ENCODE data around the gene ACTN4. TPM values are rescaled to one million over a fixed set of nuclear protein-coding genes. Genes with fewer than 3 reads are reported as not detected.

Gene ACTN4
- total and polyA plus RNA-seq, 2 of the 4 experiments (the other 2 are of a cell fraction) = 541 to 659 TPM

GRCh38 chr19:38737921-38738737 lies 90.7 kb downstream of the ACTN4 start:
- H2BK20ac ChIP-seq (ENCODE audit: low read depth, low read length) = no peak overlapping the region
- no peaks in the 10 kb centered on the region for H3K9me3 ChIP-seq (ENCODE audit: control insufficient read depth, insufficient read depth, low read length)
- H3K18ac ChIP-seq (ENCODE audit: low read depth, low read length) = no peak overlapping the region
- H3K36me3 ChIP-seq (ENCODE audit: control insufficient read depth, insufficient read depth, low read length) = no peaks in the 10 kb centered on the region
- H3K4ac ChIP-seq (ENCODE audit: low read depth, low read length) = no peak overlapping the region
- H2BK5ac ChIP-seq (ENCODE audit: low read depth, low read length, poor library complexity, severe bottlenecking) = no peak overlapping the region
- POLR2A ChIA-PET (ENCODE audit: unreplicated experiment) = interaction anchor here (0.6 kb wide), 1 partner anchor 111 kb away, joined by 3 read pairs; no protein-coding TSS in a partner anchor
- no TSS peak for BruUV-seq (replicated peaks)
- DNase-seq (no peak), ATAC-seq (ENCODE audit: low read depth) (no peak)
- no peak overlapping the region; the same call in 2 of the 3 replicates for H2BK15ac ChIP-seq (ENCODE audit: low read depth, low read length)
- no peak overlapping the region for H4K5ac ChIP-seq (ENCODE audit: low read depth, low read length)
- H3K56ac ChIP-seq (ENCODE audit: extremely low read depth, insufficient read depth, low read length) = no peak overlapping the region
- no peak overlapping the region for H4K91ac ChIP-seq (ENCODE audit: insufficient read depth, low read depth, low read length)
- no peaks in the 10 kb centered on the region for H3K27me3 ChIP-seq (ENCODE audit: control insufficient read depth, insufficient read depth, low read length)
- intact Hi-C loops (cut with micrococcal nuclease) (no loop called here), in situ Hi-C loops (cut with MboI; ENCODE audit: low sequenced_read_pairs) (loop anchor here (25.0 kb wide), 1 partner anchor 174 kb away; the partner anchor contains the start of gene CCER2), dilution Hi-C loops (cut with HindIII; ENCODE audit: low sequenced_read_pairs, unreplicated experiment) (no loop called here)
- H2AK9ac ChIP-seq (replicated peaks; ENCODE audit: low read depth, low read length, poor library complexity) = peak overlapping the region; percentile 28
- no peak overlapping the region for H3K4me2 ChIP-seq (ENCODE audit: low read depth, low read length)
- H4K20me1 ChIP-seq (ENCODE audit: insufficient read depth, low read length) = peaks cover 20% of the 10 kb centered on the region
- no peak overlapping the region for H3K9ac ChIP-seq (ENCODE audit: low read depth, low read length)
- CTCF ChIA-PET = no interaction called here
- no peak for TF ChIP-seq USF2 (IDR thresholded peaks at IDR 0.05; ENCODE audit: low read depth, low read length)
- TF ChIP-seq RAD21 (IDR thresholded peaks at IDR 0.05; ENCODE audit: low read length) = no peak
- TF ChIP-seq MAZ (IDR thresholded peaks at IDR 0.05; ENCODE audit: borderline replicate concordance, low read depth, low read length) = no peak
- TF ChIP-seq CTCF (conservative IDR thresholded peaks at IDR 0.05; ENCODE audit: low read depth, low read length) = no peak
- no peak for TF ChIP-seq CEBPB (IDR thresholded peaks at IDR 0.05; ENCODE audit: low read depth, low read length)
- H3K23ac ChIP-seq (ENCODE audit: low read depth, low read length) = no peak overlapping the region
- no peak overlapping the region for H2BK120ac ChIP-seq (ENCODE audit: low read depth, low read length)
- H3K4me3 ChIP-seq (ENCODE audit: insufficient read depth, low read depth, low read length) = no peak overlapping the region
- no peak overlapping the region for H2AFZ ChIP-seq (replicated peaks; ENCODE audit: low read length, poor library complexity)
- WGBS, 2 experiments (ENCODE audit: extremely low coverage in 2 of 2, insufficient read length in 1 of 2) = 100% methylated on average over 1 of the region's 21 CpGs; no CpG with 5 or more reads in 1 of the 2 experiments
- 0 out of 2 replicates have a peak, but pooled peaks cover 3% of the 10 kb centered on the region for H3K9me1 ChIP-seq (ENCODE audit: insufficient read depth, low read length)
- H4K8ac ChIP-seq (ENCODE audit: low read depth in 2 of 2, low read length in 2 of 2) = no peak overlapping the region
- H3K79me1 ChIP-seq (ENCODE audit: low read depth in 1 of 2, low read length in 2 of 2) = no peaks in the 10 kb centered on the region; a peak in 1 of 4 replicates
- H3K14ac ChIP-seq (replicated peaks; ENCODE audit: low read depth, low read length) = no peak overlapping the region
- no peak overlapping the region for H3K27ac ChIP-seq (ENCODE audit: insufficient read depth, low read length)
- H3K4me1 ChIP-seq (ENCODE audit: control insufficient read depth, insufficient read depth, low read length) = peaks cover 13% of the 10 kb centered on the region
- peak overlapping the region; percentile 16; the same call in 1 of the 2 replicates for H2AK5ac ChIP-seq (ENCODE audit: low read depth, low read length)

All from IMR-90 (cell line).